ENCODE results near the gene IPO5.

DNA sequence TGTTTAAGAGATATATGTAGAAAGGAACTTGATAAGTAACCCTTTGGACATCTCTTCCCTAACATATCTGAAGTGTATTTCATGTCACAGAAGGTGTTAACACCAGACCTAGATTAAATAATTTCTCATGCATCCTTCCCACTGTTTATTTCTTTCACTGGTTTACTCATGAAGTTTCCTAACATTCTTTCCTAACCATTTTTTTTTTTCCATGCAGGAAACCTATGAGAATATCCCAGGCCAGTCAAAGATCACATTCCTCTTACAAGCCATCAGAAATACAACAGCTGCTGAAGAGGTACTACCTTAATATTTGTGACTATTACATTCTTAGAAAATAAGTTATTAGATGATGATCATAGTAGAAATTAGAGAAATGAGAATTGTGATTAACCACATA lies 28.8 kb downstream of the IPO5 start:
- TF ChIP-seq, protein P1, sequence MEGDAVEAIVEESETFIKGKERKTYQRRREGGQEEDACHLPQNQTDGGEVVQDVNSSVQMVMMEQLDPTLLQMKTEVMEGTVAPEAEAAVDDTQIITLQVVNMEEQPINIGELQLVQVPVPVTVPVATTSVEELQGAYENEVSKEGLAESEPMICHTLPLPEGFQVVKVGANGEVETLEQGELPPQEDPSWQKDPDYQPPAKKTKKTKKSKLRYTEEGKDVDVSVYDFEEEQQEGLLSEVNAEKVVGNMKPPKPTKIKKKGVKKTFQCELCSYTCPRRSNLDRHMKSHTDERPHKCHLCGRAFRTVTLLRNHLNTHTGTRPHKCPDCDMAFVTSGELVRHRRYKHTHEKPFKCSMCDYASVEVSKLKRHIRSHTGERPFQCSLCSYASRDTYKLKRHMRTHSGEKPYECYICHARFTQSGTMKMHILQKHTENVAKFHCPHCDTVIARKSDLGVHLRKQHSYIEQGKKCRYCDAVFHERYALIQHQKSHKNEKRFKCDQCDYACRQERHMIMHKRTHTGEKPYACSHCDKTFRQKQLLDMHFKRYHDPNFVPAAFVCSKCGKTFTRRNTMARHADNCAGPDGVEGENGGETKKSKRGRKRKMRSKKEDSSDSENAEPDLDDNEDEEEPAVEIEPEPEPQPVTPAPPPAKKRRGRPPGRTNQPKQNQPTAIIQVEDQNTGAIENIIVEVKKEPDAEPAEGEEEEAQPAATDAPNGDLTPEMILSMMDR (conservative IDR thresholded peaks at IDR 0.05), result no peak
- no peak for TF ChIP-seq EZH2 (IDR thresholded peaks at IDR 0.05; ENCODE audit: low read depth)
